H1 (cell line): ENCODE results near the gene MAP4. TPM values are rescaled to one million over a fixed set of nuclear protein-coding genes. Genes with fewer than 3 reads are reported as not detected.

ENCODE experiments used
- ASH2L ChIP-seq: fragments of 200-600, 300-600 bp; sonication (generic); IDR thresholded peaks from one replicate; pipeline ENCODE4 v1.7.1; 2017; ENCODE audit warnings: low read length
- BCL11A ChIP-seq, 2 experiments: IDR thresholded peaks; one replicate each; pipeline ENCODE4 v1.6.1; 2011; ENCODE audit warnings: low read depth in 2 of 2, low read length in 2 of 2, mild to moderate bottlenecking in 2 of 2
- CTBP2 ChIP-seq: IDR thresholded peaks from 2 replicates; pipeline ENCODE4 v1.7.0; 2011; ENCODE audit warnings: borderline replicate concordance, mild to moderate bottlenecking, moderate library complexity, mixed read lengths, low read length; ENCODE audit not compliant: insufficient read depth, insufficient read length
- GTF2F1 ChIP-seq: IDR thresholded peaks from 2 replicates; pipeline ENCODE4 v1.6.1; 2012; ENCODE audit warnings: low read depth, low read length, improper control_type of control experiment, borderline replicate concordance
- JUN ChIP-seq: IDR thresholded peaks from 2 replicates; pipeline ENCODE4 v1.6.1; 2011; ENCODE audit warnings: low read depth, mild to moderate bottlenecking, improper control_type of control experiment, low read length
- JUND ChIP-seq: IDR thresholded peaks from 2 replicates; pipeline ENCODE4 v1.6.1; 2011; ENCODE audit warnings: mild to moderate bottlenecking, improper control_type of control experiment, low read length
- MAFK ChIP-seq: IDR thresholded peaks from 2 replicates; pipeline ENCODE4 v1.6.1; 2012; ENCODE audit warnings: low read depth, mild to moderate bottlenecking, improper control_type of control experiment, low read length
- NRF1 ChIP-seq: IDR thresholded peaks from 2 replicates; pipeline ENCODE4 v1.6.1; 2011; ENCODE audit warnings: mild to moderate bottlenecking, low read depth, low read length, improper control_type of control experiment
- RAD21 ChIP-seq, 2 experiments: IDR thresholded peaks in 1 of 2; conservative IDR thresholded peaks in 1 of 2; 2 replicates each; pipeline ENCODE4 v1.6.1; 2011; ENCODE audit warnings: low read depth in 2 of 2, low read length in 2 of 2, improper control_type of control experiment in 1 of 2, inconsistent platforms in 1 of 2, mild to moderate bottlenecking in 1 of 2, moderate library complexity in 1 of 2
- RBBP5 ChIP-seq: IDR thresholded peaks from 2 replicates; pipeline ENCODE4 v1.7.1; 2012; ENCODE audit warnings: low read depth, mild to moderate bottlenecking, inconsistent platforms, low read length, moderate library complexity, borderline replicate concordance
- SAP30 ChIP-seq: fragments of 300-600 bp; sonication (generic); IDR thresholded peaks from 2 replicates; pipeline ENCODE4 v1.7.1; 2012; ENCODE audit warnings: low read length, moderate library complexity, mild to moderate bottlenecking, inconsistent platforms; ENCODE audit not compliant: insufficient read depth, insufficient replicate concordance
- SIN3A ChIP-seq, 2 experiments: IDR thresholded peaks in 1 of 2; conservative IDR thresholded peaks in 1 of 2; 2 replicates each; pipeline ENCODE4 v1.6.1; 2011 to 2012; ENCODE audit warnings: low read length in 2 of 2, improper control_type of control experiment in 1 of 2, low read depth in 1 of 2, mild to moderate bottlenecking in 1 of 2
- SIRT6 ChIP-seq: IDR thresholded peaks from one replicate; pipeline ENCODE4 v1.7.1; 2012; ENCODE audit warnings: low read length, inconsistent platforms
- SIX5 ChIP-seq: IDR thresholded peaks from 2 replicates; pipeline ENCODE4 v1.6.1; 2011; ENCODE audit warnings: mild to moderate bottlenecking, low read depth, low read length
- SP1 ChIP-seq: IDR thresholded peaks from 2 replicates; pipeline ENCODE4 v1.6.1; 2011; ENCODE audit warnings: low read depth, low read length
- SUZ12 ChIP-seq: fragments of 200-600 bp; sonication (generic); IDR thresholded peaks from 2 replicates; pipeline ENCODE4 v1.6.1; 2012; ENCODE audit warnings: mild to moderate bottlenecking, inconsistent platforms, low read length, moderate library complexity, mixed read lengths
- TAF1 ChIP-seq: IDR thresholded peaks from 2 replicates; pipeline ENCODE4 v1.6.1; 2011; ENCODE audit warnings: mild to moderate bottlenecking, low read depth, low read length
- polyA plus RNA-seq, 7 experiments: library from polyadenylated mRNA; depleted of rRNA in 3 of 7; stranded (reverse) in 5 of 7; unstranded in 2 of 7; fragments of >200 nt in 5 of 7; fragments of 200-250 nt in 2 of 7; gene quantifications; 1 replicate in 5 of 7; 2 replicates in 1 of 7; 4 replicates in 1 of 7; pipeline versions ENCODE4 v1.2.1 to v1.2.3, GENCODE V29; 2011 to 2013; ENCODE audit warnings: missing spikeins in 2 of 7, mixed read lengths in 2 of 7
- total RNA-seq: library from RNA; stranded (reverse); fragmentation: NEBNext Ultra II Directional; extraction: Animal tissue kit (Norgen Biotek cat#: 25700); gene quantifications from 2 replicates; pipeline ENCODE4 v1.2.1, GENCODE V29; 2021
- TF ChIP-seq, protein P1 (sequence below): IDR thresholded peaks from 2 replicates; pipeline ENCODE4 v1.6.1; 2012; ENCODE audit warnings: low read length, inconsistent platforms
- TF ChIP-seq, protein P2 (sequence below), 3 experiments: IDR thresholded peaks; 1 replicate in 2 of 3; 2 replicates in 1 of 3; pipeline versions ENCODE4 v1.5.1 to v1.6.1; 2011; ENCODE audit warnings: low read length in 3 of 3, mild to moderate bottlenecking in 3 of 3, inconsistent platforms in 2 of 3, low read depth in 1 of 3, moderate library complexity in 1 of 3; ENCODE audit not compliant: insufficient read depth in 1 of 3; ENCODE audit errors: control extremely low read depth in 1 of 3

The MAP4 gene
- total and polyA plus RNA-seq, 2 of the 8 experiments (the other 6 are each of a cell fraction or from before 2014, with no cell fraction given), result 67.0 to 179 TPM

DNA sequence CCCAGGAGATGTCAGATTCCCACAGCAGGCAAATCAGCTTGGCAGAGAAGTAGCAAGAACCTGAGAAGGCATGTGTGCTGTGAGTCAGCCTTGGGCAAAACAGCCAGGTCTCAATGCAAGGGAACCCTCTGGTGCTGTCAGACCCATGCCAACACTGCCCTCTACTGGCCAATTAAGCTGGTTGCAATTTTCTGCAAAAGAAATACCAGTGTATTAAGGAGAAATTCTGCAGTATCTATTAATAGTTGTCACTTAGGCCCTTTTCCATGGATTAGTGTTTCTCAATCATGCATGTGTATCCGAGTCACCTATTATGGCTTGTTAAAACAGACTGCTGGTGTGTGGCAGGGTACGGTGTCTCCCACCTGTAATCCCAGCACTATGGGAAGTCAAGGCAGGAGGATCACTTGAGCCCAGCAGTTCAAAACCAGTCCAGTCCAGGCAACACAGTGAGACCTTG lies 26.2 kb downstream of the MAP4 start (continued):
- TF ChIP-seq, protein P1, sequence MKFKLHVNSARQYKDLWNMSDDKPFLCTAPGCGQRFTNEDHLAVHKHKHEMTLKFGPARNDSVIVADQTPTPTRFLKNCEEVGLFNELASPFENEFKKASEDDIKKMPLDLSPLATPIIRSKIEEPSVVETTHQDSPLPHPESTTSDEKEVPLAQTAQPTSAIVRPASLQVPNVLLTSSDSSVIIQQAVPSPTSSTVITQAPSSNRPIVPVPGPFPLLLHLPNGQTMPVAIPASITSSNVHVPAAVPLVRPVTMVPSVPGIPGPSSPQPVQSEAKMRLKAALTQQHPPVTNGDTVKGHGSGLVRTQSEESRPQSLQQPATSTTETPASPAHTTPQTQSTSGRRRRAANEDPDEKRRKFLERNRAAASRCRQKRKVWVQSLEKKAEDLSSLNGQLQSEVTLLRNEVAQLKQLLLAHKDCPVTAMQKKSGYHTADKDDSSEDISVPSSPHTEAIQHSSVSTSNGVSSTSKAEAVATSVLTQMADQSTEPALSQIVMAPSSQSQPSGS, result no peak
- TF ChIP-seq ASH2L (no peak), SP1 (no peak), RBBP5 (no peak), RAD21 (IDR thresholded peaks at IDR 0.05 in 1 of 2, conservative IDR thresholded peaks at IDR 0.05 in 1 of 2; ENCODE audit: low read depth in 2 of 2, low read length in 2 of 2) (peak; percentile 93 to 95), SIRT6 (no peak), TAF1 (no peak), SAP30 (no peak), SIX5 (no peak), SIN3A (conservative IDR thresholded peaks at IDR 0.05 in 1 of 2, IDR thresholded peaks at IDR 0.05 in 1 of 2; ENCODE audit: low read depth in 1 of 2, low read length in 2 of 2) (0 out of 4 replicates have a peak, but pooled peaks of 1 of the 2 experiments have one; percentile 69), MAFK (no peak), NRF1 (no peak), GTF2F1 (no peak), JUN (no peak), SUZ12 (no peak), BCL11A (IDR thresholded peaks at IDR 0.05; ENCODE audit: low read depth in 2 of 2, low read length in 2 of 2) (no peak), JUND (peak; percentile 75), CTBP2 (no peak)
- TF ChIP-seq, protein P2, sequence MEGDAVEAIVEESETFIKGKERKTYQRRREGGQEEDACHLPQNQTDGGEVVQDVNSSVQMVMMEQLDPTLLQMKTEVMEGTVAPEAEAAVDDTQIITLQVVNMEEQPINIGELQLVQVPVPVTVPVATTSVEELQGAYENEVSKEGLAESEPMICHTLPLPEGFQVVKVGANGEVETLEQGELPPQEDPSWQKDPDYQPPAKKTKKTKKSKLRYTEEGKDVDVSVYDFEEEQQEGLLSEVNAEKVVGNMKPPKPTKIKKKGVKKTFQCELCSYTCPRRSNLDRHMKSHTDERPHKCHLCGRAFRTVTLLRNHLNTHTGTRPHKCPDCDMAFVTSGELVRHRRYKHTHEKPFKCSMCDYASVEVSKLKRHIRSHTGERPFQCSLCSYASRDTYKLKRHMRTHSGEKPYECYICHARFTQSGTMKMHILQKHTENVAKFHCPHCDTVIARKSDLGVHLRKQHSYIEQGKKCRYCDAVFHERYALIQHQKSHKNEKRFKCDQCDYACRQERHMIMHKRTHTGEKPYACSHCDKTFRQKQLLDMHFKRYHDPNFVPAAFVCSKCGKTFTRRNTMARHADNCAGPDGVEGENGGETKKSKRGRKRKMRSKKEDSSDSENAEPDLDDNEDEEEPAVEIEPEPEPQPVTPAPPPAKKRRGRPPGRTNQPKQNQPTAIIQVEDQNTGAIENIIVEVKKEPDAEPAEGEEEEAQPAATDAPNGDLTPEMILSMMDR (IDR thresholded peaks at IDR 0.05; ENCODE audit: control extremely low read depth in 1 of 3, insufficient read depth in 1 of 3, low read depth in 1 of 3, low read length in 3 of 3), result peak; percentile 72 to 97 (median 90)
